ENCODE results near the gene RNF115.

RNF115 gene

DNA sequence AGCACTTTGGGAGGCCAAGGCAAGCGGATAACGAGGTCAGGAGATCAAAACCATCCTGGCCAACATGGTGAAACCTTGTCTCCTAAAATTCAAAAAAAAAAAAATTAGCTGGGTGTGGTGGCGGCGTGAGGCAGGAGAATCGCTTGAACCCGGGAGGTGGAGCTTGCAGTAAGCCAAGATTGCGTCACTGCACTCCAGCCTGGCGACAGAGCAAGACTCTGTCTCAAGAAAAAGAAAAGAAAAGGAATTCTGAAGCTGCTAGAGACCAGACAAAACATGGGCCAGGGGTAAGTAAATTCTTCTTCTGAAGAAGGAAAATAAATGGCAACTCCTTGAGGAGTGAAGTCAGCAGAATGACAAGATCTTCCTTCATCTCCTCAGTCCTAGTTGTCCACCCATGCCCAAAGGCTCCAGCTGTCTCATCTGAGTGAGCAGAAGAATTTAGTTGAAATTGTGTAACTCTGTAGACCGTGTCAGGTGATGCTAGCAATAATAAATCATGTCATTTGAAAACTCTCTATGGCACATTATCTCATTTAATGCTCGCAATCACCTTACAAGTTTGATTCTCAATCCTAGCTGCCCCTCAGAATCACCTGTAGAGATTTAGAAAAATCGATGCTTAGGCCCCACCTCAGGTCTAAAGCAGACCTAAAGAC lies 131.0 kb downstream of the RNF115 start:
- no peak for DNase-seq

DNA sequence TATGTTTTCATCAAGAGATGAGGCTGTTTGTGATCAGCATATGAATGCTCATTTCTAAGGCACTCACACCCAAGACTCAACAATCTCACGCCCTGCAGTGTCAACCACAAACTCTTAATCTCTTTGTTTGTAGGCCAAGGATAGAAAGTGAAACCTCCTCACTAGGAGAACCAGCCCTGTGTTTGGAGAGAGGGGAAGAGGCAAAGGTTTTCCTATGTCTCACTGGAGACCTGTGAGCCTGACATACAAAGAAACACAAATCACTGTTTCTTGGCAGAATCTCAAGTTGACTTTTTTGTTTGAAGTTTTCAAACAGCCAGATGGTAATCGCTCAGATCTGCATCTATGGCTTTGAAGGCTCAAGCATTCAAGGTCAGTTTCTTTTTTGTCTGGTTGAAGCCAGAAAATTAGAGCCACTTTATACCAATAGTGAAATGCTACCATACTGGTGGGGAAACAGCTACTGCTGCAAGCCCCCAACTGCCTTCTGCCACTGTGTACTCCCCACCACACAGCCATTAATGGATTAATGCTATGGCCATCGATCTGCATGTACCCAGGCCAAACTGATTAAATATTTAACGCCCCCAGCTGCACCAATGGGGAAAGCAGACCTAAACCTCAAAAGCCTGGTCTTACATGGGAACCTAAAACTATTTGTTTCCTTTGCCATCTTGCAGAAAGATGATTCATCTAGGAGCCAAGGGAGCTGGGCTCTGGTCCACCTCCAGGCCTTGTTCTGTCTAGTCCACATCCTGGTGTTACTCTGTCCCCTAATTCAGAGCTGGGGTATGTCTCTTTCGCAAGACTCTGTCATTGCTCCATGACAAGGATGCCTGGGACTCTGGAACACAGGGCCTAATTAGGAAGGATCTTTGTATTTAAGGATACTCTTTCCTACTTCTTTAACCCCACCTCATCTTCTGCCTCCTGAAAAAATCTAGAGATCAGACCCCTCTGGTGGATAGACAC lies 133.0 kb downstream of the RNF115 start:
- DNase-seq = no peak

DNA sequence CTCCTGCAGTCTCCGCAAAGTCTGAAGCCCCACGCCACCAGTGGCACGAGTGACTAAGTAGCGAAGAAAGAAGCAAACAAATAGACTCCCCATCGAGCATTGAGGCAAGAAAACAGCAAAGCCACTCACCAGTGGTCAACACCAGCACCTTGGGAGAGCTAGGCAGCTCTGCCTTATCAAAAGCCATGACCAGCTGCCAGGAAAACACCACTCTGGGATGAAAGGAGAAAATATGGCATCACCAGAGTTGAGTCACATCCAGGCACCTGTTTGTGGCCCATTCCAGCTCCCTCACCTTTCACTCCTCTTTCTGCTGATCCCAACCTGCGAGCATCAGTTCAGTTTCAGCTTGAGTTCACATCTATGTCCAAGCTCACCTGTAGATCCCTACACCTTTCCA lies 134.0 kb downstream of the RNF115 start:
- no peak for DNase-seq

DNA sequence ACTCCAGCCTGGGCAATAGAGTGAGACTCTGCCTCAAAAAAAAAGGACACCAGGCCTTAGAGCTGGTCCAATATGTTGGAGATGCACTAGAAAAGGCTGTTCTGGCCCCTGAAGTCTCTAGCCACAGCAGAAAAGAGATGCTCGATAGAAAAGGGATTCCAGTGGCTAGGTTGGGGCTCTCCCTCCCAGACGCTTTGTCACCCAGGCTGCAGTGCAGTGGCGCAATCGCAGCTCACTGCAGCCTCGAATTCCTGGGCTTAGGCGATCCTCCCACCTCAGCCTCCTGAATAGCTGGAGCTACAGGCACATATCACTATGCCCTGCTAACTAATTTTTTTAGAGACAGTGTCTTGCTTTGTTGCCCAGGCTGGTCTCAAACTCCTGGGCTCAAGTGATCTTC lies 135.0 kb downstream of the RNF115 start:
- no peak for DNase-seq

Measured in retina (tissue), 1 donor.